Measurements from ENCODE around the gene CAMK4.

The CAMK4 gene

GRCh38 chr5:111530298-111530740, 306.1 kb downstream of the CAMK4 start:
- Histone ChIP-seq H3K36me3 (ENCODE audit: control insufficient read depth, insufficient read depth, low read length) (no peaks in the 10 kb centered on the region), H3K4me1 (ENCODE audit: control insufficient read depth, insufficient read depth, low read length, poor library complexity, severe bottlenecking) (peaks cover 9% of the 10 kb centered on the region), H3K27ac (ENCODE audit: low read depth, low read length, severe bottlenecking) (peak overlapping the region; percentile 84), H3K9me3 (ENCODE audit: control insufficient read depth, low read length) (peaks cover 3% of the 10 kb centered on the region), H3K4me3 (ENCODE audit: extremely low read depth, insufficient read depth, low read length, poor library complexity, severe bottlenecking) (no peak overlapping the region)
- WGBS, 2 experiments (ENCODE audit: insufficient coverage in 2 of 2): 62 to 64% methylated on average over 7 to 8 of the region's 10 CpGs

- Histone ChIP-seq H3K4me3 (ENCODE audit: extremely low read depth, insufficient read depth, low read length, poor library complexity, severe bottlenecking) (no peak overlapping the region), H3K36me3 (ENCODE audit: control insufficient read depth, insufficient read depth, low read length) (no peaks in the 10 kb centered on the region), H3K27ac (ENCODE audit: low read depth, low read length, severe bottlenecking) (no peak overlapping the region), H3K4me1 (ENCODE audit: control insufficient read depth, insufficient read depth, low read length, poor library complexity, severe bottlenecking) (peaks cover 9% of the 10 kb centered on the region), H3K9me3 (ENCODE audit: control insufficient read depth, low read length) (peaks cover 3% of the 10 kb centered on the region)
- WGBS, 2 experiments (ENCODE audit: insufficient coverage in 2 of 2): 60 to 81% methylated on average over 1 to 2 of the region's 5 CpGs
These were observed 308.9 kb downstream of the CAMK4 start for GRCh38 chr5:111532886-111533582.

- H3K4me1 ChIP-seq (ENCODE audit: control insufficient read depth, insufficient read depth, low read length, poor library complexity, severe bottlenecking): peaks cover 6% of the 10 kb centered on the region
- H3K9me3 ChIP-seq (ENCODE audit: control insufficient read depth, low read length): peaks cover 3% of the 10 kb centered on the region
- WGBS, 2 experiments (ENCODE audit: insufficient coverage in 2 of 2): no CpG with 5 or more reads among the region's 1 CpG
- no peak overlapping the region for H3K4me3 ChIP-seq (ENCODE audit: extremely low read depth, insufficient read depth, low read length, poor library complexity, severe bottlenecking)
- H3K36me3 ChIP-seq (ENCODE audit: control insufficient read depth, insufficient read depth, low read length): no peaks in the 10 kb centered on the region
- H3K27ac ChIP-seq (ENCODE audit: low read depth, low read length, severe bottlenecking): no peak overlapping the region
These were observed 311.8 kb downstream of the CAMK4 start for GRCh38 chr5:111535879-111536549.

GRCh38 chr5:111537141-111538024, 313.2 kb downstream of the CAMK4 start:
- Histone ChIP-seq H3K9me3 (ENCODE audit: control insufficient read depth, low read length) (peaks cover 3% of the 10 kb centered on the region), H3K4me1 (ENCODE audit: control insufficient read depth, insufficient read depth, low read length, poor library complexity, severe bottlenecking) (peaks cover 5% of the 10 kb centered on the region), H3K27ac (ENCODE audit: low read depth, low read length, severe bottlenecking) (no peak overlapping the region), H3K36me3 (ENCODE audit: control insufficient read depth, insufficient read depth, low read length) (no peaks in the 10 kb centered on the region), H3K4me3 (ENCODE audit: extremely low read depth, insufficient read depth, low read length, poor library complexity, severe bottlenecking) (no peak overlapping the region)
- no CpG with 5 or more reads among the region's 1 CpG for WGBS, 2 experiments (ENCODE audit: insufficient coverage in 2 of 2)
